Pulmonary artery endothelial cell (primary cell): Measurements from ENCODE around the gene DPEP3. TPM values are rescaled to one million over a fixed set of nuclear protein-coding genes. Genes with fewer than 3 reads are reported as not detected.
"Not testable (repeated sequence)": the region's sequence is repeated elsewhere in the genome, so short reads cannot be mapped to it uniquely, and the experiment has no call there.

Experiments used
- DNase-seq: peaks from one replicate; pipeline ENCODE4 v3.0.0-alpha.2; 2011; ENCODE audit warnings: low read depth, low spot score
- total RNA-seq: library from RNA; depleted of rRNA; stranded (reverse); fragments of >200 nt; gene quantifications from 2 replicates; pipeline ENCODE4 v1.2.3, GENCODE V29; 2014

The DPEP3 gene
- total RNA-seq, 1 donor from 2014 or later = not detected

- DNase-seq = no peak
Observed at GRCh38 chr16:67945392-67945933, 34.8 kb downstream of the DPEP3 start.

DNA sequence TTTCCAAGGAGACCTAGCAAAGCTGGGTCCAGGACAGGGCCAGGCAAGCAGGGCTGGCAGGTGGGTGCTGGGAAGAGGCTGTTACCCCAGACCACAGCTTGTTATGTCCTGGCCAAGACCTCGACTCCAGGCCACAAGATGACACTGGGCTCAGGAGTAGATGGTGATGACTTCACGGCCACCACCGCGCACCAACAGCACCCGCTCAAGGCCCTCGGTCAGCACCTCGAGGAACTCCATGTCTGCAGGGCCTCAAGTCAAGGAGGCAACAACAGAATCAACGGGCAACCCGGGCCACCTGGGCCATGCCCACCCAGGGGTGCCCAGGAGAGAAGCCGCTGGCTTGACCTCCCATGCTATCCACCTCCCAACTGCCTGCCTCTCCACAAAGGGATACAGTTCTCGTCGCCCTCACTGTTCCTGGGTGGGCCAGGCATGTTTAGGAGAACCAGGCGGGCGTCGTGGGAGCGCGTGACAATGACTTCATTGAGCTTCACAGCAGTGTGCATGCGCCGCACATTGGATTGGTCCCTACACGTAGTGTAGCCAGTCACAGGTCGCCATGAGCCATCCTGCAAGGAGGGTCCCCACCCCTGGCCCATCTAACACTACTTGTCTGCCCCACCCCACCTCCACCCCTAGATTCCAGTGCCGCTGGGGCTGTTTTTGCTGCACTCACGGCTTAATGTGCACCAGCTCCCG lies 35.5 kb downstream of the DPEP3 start:
- DNase-seq = no peak

DNA sequence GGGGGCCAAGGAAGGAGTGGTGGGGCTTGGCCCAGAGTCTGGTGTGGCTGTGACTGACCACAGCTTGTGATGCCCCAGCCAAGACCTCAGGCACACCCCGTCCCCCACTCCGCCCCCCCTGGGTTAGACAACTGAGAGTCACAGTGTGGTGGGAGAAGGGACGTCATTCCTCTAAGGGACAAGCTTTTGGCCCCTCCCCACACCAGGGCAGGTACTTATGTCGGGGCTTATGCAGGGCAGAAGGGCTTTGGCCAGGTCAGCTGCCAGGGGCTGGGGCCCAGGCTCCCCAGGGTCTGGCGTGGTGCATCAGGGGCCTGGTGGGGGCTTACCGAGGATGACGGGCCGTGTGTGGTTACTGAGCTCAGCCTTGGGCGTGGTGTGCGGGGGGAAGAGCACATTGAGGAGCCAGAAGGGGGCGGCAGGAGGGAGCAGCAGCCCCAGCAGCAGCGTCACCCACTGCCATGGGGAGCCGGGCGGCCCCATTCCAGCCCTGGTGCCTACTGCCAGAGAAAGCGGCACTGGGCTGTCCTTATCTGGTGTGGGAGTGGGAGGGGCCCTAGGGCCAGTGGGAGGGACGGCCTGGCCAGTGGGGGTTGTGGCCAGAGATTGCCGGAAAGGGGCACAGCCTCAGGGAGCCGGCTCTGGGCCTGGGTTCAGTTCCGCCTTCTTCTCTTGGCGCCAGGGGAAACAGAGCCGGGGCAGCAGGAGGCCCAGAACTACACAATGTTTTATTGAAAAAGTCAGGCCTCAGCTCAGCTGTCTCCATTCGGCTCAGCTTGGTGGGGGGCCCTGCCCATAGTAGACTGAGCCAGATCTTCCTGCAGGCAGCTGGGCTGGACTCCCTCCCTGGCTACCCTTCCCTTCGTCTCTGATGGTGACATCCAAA lies 36.4 kb downstream of the DPEP3 start, which contains the start of gene LCAT:
Gene LCAT, minus strand, starts transcription at position 502 of the 886 bp plus-strand sequence. Its CDS starts 19 bp downstream, at position 483.
- DNase-seq = no peak

GRCh38 chr16:67943256-67943618 lies 37.1 kb downstream of the DPEP3 start:
- no peak for DNase-seq

- DNase-seq = no peak
Observed at GRCh38 chr16:67942510-67943255, 37.6 kb downstream of the DPEP3 start.

DNA sequence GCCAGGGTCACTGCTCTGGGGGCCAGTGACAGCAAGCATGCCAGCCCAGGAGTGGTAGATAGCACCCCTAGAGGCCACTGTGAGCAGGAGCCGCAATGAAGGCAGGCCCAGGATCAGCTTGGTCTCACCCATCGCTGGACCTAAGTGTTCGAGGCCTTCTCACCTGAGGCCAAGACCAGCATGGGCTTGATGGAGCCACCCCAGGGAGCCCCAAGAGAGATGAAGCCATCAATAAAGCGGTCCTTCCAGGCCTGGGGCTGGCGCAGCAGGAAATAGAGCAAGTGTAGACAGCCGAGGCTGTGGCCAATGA lies 38.1 kb downstream of the DPEP3 start:
- DNase-seq = no peak

DNA sequence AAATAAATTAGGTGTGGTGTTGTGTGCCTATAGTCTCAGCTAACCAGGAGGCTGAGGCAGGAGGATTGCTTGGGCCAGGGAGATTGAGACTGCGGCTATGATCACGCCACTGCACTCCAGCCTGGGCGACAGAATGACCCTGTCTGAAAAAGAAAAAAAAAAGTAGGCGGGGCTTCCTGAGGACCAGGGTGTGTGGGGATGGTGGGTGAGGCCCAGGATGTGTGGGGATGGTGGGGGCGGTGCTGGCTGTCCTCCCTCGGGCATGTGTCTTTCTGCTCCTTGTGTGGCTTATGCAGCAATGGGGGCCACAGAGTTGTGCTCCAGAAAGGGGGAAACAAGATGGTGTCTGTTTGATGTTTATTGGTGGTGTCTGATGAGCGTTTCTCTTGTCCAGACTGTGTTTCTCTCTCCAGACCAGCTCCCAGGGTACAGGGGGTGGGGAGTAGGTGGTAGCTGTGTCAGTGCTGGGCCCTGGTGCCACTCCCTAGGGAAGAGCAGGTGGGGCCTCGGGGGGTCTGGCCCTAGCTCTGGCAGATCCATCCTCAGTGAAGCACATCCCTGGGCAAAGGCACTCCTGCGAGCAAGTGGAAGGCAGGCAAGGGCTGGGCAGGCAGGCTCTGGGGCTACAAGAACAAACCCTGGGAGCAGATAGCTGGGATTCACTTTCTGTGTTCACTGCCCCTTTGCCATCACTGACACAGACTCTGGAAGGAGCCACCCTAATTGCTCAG lies 38.7 kb downstream of the DPEP3 start:
- no peak for DNase-seq

DNA sequence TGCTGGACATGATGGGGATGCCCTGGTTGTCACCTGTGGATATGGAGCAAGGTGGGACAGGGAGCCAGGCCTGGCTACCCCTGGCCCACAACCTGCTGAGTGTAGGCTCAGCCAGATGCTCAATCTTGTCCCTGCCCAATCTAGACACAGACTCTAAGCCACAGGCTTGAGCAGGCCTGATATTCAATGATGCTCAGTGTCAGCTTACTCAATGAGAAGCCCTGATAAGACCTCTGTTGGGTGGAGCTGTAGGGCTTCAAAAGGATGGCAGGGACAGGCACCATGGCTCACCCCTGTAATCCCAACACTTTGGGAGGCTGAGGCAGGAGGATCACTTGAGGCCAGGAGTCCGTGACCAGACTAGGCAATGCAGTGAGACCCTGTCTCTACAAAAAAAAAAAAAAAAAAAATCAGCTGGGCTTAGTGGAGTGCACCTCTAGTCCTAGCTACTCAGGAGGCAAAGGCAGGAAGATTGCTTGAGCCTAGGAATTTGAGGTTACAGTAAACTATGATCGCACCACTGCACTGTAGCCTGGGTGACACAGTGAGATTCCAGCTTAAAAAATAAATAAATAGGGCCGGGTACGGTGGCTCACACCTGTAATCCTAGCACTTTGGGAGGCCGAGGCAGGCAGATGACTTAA lies 39.7 kb downstream of the DPEP3 start:
- DNase-seq = no peak

DNA sequence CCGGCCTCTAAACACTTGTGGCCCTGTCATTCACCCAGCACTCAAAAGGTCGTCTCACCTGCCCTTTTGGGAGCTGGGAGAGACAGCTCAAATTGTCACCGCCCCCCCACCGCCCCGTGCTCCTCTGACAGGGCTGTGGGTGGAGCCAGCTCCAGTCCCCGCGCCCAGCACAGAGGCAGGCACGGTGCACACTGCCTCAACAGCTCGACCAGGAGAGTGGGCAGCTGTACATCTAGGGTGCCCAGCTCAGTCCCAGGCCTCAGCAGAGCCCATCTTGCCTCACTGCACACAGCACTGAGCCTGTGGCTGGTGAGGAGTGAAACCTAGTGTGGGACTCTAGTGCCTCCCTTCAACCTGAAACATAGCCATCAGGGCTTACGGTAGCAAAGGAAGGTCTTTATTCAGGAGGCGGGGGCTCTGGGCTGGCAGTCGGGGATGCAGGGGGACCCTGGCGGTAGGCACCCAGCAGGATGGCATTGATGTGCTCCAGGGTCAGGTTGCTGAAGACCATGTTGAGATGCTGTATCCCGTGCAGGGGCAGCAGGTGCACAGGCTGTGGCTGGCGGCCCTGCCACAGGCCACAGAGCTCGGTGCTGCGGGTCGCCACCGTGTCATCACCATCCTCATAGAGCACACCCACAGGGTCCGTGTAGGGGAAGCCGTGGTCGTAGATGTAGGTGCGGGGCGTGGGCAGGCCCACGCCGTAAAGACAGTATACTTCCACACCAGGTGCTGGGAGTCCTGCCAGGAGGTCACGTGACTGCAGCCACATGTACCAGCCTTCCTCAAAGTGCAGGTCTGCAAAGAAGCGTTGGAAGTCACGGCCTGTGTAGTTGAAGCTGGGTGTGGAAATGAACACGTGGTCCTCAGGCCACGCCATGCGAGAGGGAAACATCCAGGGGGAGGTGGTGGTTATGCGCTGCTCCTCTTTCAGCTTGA lies 40.5 kb downstream of the DPEP3 start:
- no peak for DNase-seq

GRCh38 chr16:67937713-67938112 lies 42.6 kb downstream of the DPEP3 start:
- not testable (repeated sequence) for DNase-seq

- no peak for DNase-seq
Observed at GRCh38 chr16:67936880-67937605, 43.3 kb downstream of the DPEP3 start.

GRCh38 chr16:67936124-67936879 lies 44.0 kb downstream of the DPEP3 start, which contains the start of gene PSMB10:
Gene PSMB10, minus strand, starts transcription at chr16:67936850. Its CDS starts 101 bp downstream, at chr16:67936749.
- DNase-seq = no peak

DNA sequence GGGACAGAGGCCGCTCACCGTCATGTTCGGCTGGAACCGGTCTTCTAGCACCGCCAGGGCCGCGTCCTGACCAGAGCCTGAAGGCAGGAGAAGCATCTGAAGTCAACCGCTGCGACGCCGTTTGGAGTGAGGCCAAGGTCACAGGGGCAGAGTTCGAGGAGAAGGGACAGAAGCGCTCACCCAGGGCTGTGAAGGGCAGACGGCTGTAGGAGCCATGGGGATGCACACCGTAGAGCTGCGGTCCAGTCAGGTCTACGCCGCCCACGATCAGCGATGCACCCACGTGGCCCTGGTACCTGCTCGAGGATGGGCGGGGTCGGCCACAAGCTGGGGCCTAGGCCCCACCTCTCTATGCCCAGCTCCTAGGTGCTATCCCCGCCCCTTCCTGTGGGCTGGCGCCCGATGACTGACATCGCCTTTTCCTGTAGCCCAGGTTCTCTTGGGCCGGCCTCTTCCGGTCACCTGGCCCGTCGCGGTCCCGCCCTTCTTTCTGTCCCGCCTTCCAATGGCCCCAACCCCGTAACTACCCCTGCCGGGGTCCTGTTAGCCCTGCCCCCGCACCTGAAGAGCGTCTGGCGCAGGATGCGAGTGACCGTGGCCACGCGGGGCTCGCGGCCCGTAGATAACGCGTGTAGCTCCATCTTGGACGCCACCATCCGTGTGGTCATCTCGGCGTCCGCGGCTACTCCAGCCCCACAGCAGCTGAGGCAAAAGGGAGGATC lies 44.7 kb downstream of the DPEP3 start:
- DNase-seq = peak; percentile 61

- no peak for DNase-seq
Observed at GRCh38 chr16:67935101-67935401, 45.2 kb downstream of the DPEP3 start.

- DNase-seq = no peak
Observed at GRCh38 chr16:67934306-67935100, 45.8 kb downstream of the DPEP3 start.

- no peak for DNase-seq
Observed at GRCh38 chr16:67933805-67934204, 46.5 kb downstream of the DPEP3 start.

DNA sequence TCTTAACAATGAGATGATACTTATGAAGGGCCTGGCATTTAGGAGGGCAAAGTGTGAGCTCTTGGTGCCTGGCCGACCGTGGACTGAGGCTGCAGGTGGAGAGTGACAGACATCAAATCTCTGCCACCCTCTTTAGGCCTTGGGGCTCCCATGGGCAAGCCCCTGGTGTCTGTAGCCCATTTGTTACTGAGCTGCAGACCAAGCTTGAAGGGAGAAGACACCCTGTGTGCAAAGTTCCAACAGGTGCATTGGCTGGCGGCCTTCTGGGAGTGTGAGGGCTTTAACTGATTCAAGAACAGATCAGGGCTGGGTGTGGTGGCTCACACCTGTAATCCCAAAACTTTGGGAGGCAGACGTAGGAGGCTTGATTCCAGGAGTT lies 47.8 kb downstream of the DPEP3 start:
- DNase-seq = no peak
